DMS53 treated with DMSO at 0.1 percent for 48 hours (cell line): Measurements from ENCODE around the gene EIF3D.
"Not testable (repeated sequence)": the region's sequence is repeated elsewhere in the genome, so short reads cannot be mapped to it uniquely, and the experiment has no call there.

Source experiments
- DNase-seq: peaks from one replicate; lab custom pipeline; 2025; ENCODE audit not compliant: unreplicated experiment; lab: John Stamatoyannopoulos, UW

Gene EIF3D

GRCh38 chr22:36550701-36551495, 21.9 kb upstream of the EIF3D start:
- DNase-seq = no peak

- no peak for DNase-seq
These were observed 20.1 kb upstream of the EIF3D start for GRCh38 chr22:36549033-36549432.

GRCh38 chr22:36548606-36549005, 19.6 kb upstream of the EIF3D start:
- DNase-seq = no peak

- no peak for DNase-seq
These were observed 18.0 kb upstream of the EIF3D start for GRCh38 chr22:36546932-36547331.

GRCh38 chr22:36546092-36546804, 17.3 kb upstream of the EIF3D start:
- DNase-seq = no peak

GRCh38 chr22:36544107-36544620, 15.2 kb upstream of the EIF3D start:
- no peak for DNase-seq

GRCh38 chr22:36541831-36542411, 13.0 kb upstream of the EIF3D start:
- DNase-seq = no peak

GRCh38 chr22:36540867-36541642, 12.1 kb upstream of the EIF3D start:
- DNase-seq = no peak

GRCh38 chr22:36538529-36538928, 9.6 kb upstream of the EIF3D start:
- DNase-seq = no peak

GRCh38 chr22:36536717-36537116, 7.8 kb upstream of the EIF3D start:
- DNase-seq = no peak

GRCh38 chr22:36533320-36533719, 4.4 kb upstream of the EIF3D start:
- DNase-seq = not testable (repeated sequence)

- no peak for DNase-seq
These were observed 3.5 kb upstream of the EIF3D start for GRCh38 chr22:36532466-36532865.

GRCh38 chr22:36528341-36528740, 625 bp downstream of the EIF3D start:
- DNase-seq = no peak

- no peak for DNase-seq
These were observed 6.3 kb downstream of the EIF3D start for GRCh38 chr22:36522662-36523061.

- no peak for DNase-seq
These were observed 8.5 kb downstream of the EIF3D start for GRCh38 chr22:36520423-36520822.

- DNase-seq = not testable (repeated sequence)
These were observed 9.1 kb downstream of the EIF3D start for GRCh38 chr22:36519906-36520305.

GRCh38 chr22:36514766-36515165, 14.2 kb downstream of the EIF3D start:
- DNase-seq = no peak

- no peak for DNase-seq
These were observed 16.0 kb downstream of the EIF3D start for GRCh38 chr22:36512991-36513390.

- DNase-seq = no peak
These were observed 16.6 kb downstream of the EIF3D start for GRCh38 chr22:36512333-36512732.

- no peak for DNase-seq
These were observed 17.7 kb downstream of the EIF3D start for GRCh38 chr22:36510966-36511881.
